ENCODE measurements around the gene TSPEAR. TPM values are rescaled to one million over a fixed set of nuclear protein-coding genes. Genes with fewer than 3 reads are reported as not detected.
"Not testable (repeated sequence)": the region's sequence is repeated elsewhere in the genome, so short reads cannot be mapped to it uniquely, and the experiment has no call there.

Gene TSPEAR
- total RNA-seq, 4 donors from 2014 or later: not detected

DNA sequence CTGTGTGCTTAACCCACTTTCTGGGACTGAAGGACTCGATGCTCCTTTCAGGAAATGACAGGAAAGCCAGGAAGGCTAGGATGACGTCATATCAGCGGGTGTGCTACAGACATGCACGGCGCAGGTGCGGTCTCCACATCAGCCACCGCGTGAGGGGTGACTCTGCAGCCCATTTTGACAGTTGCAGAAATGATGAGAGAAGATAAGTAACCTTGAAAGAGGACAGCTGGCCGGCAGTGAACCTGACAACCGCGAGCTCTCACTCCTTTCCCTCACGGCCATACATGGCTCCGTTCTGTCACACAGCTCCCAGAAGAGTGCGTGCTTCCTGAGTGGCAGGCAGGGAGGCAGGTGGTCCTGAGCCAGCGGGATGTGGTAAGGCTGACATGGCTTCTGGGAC is 129.3 kb downstream of the TSPEAR start:
- Histone ChIP-seq H3K36me3 (no peaks in the 10 kb centered on the region), H3K27me3 (peaks cover 0 to 11% of the 10 kb centered on the region in 2 donors), H3K9me3 (peaks cover 0 to 63% (median 3%) of the 10 kb centered on the region in 4 donors), H3K4me1 (no peaks in the 10 kb centered on the region), H3K4me3 (no peak overlapping the region), H3K27ac (no peak overlapping the region)
- TF ChIP-seq EP300 (IDR thresholded peaks at IDR 0.05) (no peak), POLR2A (IDR thresholded peaks at IDR 0.05) (no peak)
- TF ChIP-seq, protein P1, sequence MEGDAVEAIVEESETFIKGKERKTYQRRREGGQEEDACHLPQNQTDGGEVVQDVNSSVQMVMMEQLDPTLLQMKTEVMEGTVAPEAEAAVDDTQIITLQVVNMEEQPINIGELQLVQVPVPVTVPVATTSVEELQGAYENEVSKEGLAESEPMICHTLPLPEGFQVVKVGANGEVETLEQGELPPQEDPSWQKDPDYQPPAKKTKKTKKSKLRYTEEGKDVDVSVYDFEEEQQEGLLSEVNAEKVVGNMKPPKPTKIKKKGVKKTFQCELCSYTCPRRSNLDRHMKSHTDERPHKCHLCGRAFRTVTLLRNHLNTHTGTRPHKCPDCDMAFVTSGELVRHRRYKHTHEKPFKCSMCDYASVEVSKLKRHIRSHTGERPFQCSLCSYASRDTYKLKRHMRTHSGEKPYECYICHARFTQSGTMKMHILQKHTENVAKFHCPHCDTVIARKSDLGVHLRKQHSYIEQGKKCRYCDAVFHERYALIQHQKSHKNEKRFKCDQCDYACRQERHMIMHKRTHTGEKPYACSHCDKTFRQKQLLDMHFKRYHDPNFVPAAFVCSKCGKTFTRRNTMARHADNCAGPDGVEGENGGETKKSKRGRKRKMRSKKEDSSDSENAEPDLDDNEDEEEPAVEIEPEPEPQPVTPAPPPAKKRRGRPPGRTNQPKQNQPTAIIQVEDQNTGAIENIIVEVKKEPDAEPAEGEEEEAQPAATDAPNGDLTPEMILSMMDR (IDR thresholded peaks at IDR 0.05): no peak
- 75 to 78% methylated on average over 15 of the region's 15 CpGs for WGBS, 2 donors
- no peak for DNase-seq (ENCODE audit: low spot score in 2 of 2)

DNA sequence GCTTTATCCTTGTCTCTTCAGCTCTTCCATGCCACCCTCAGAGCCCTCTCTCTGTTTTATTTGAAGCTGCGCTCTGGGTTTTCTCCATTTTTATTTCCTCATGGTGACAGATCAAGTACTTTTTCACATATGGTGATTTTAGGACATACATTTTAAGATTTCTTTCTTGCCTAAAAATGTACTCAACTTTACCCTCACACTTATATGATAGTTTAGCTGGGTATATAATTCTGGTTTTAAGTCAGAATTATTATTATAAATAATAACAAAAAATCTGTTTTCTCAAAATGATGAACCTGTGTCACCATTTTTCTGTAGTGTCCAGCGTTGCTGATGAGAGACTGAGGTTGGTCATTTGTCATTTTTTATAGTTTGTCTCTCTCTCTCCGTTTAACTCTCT is 130.2 kb downstream of the TSPEAR start:
- Histone ChIP-seq H3K27ac (no peak overlapping the region), H3K36me3 (no peaks in the 10 kb centered on the region), H3K27me3 (peaks cover 0 to 11% of the 10 kb centered on the region in 2 donors), H3K4me3 (no peak overlapping the region), H3K4me1 (no peaks in the 10 kb centered on the region), H3K9me3 (peaks cover 0 to 64% (median 3%) of the 10 kb centered on the region in 4 donors)
- DNase-seq (ENCODE audit: low spot score in 2 of 2): no peak
- 88 to 90% methylated on average over 3 of the region's 3 CpGs for WGBS, 2 donors
- TF ChIP-seq, protein P1 (IDR thresholded peaks at IDR 0.05): no peak
- TF ChIP-seq POLR2A (IDR thresholded peaks at IDR 0.05) (no peak), EP300 (IDR thresholded peaks at IDR 0.05) (no peak)

DNA sequence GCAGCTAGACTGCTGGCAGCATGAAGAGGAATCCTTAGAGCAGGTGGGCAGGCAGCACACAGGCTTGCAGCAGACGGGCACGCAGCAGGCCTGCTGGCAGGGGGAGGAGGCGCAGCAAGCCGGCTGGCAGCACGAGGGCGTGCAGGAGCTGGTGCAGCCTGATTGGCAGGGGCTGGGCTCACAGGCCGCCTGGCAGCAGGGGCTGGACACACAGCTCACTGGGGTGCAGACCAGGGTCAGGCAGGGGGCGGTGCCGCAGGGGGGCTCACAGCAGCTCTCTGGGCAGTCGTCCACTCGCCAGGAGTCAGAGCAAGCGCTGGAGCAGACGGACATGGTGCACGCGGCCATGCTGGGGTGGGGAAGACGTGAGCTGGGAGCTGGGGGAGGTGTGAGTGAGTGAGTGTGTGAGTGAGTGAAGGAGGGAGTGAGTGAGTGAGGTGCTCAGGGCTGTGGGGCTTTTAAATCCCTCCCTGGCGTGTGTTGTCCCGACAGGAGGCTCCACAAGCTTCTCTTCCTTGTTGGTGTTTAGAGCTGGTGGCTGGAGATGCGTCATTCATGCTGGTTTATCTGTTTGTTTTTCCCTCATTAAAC is 131.0 kb downstream of the TSPEAR start, which contains the start of gene KRTAP10-5:
Gene KRTAP10-5 (minus strand): TSS at position 374 of the 591 bp plus-strand sequence. CDS start 26 bp downstream, at position 348.
- not testable (repeated sequence) for DNase-seq (ENCODE audit: low spot score in 2 of 2); H3K27me3 ChIP-seq; H3K27ac ChIP-seq; H3K36me3 ChIP-seq; H3K4me1 ChIP-seq; H3K4me3 ChIP-seq
- WGBS, 2 donors: 47 to 57% methylated on average over 18 of the region's 19 CpGs
- H3K9me3 ChIP-seq: peaks cover 0 to 64% (median 3%) of the 10 kb centered on the region in 4 donors

DNA sequence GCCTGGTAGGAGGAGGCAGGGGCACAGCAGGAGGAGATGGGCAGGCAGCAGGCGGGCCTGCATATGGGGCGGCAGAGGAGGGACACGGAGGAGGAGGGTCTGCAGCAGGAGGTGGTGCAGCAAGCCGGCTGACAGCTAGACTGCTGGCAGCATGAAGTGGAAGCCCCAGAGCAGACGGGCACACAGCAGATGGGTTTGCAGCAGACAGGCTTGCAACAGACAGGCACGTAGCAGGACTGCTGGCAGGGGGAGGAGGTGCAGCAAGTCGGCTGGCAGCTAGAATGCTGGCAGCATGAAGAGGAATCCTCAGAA is 131.6 kb downstream of the TSPEAR start:
- Histone ChIP-seq H3K4me3 (no peak overlapping the region), H3K4me1 (no peaks in the 10 kb centered on the region), H3K27ac (no peak overlapping the region), H3K27me3 (no peaks in the 10 kb centered on the region), H3K36me3 (no peaks in the 10 kb centered on the region), H3K9me3 (peaks cover 0 to 64% (median 3%) of the 10 kb centered on the region in 4 donors)
- WGBS, 2 donors: 69 to 75% methylated on average over 7 of the region's 7 CpGs
- DNase-seq (ENCODE audit: low spot score in 2 of 2): no peak
- no peak for TF ChIP-seq EP300 (IDR thresholded peaks at IDR 0.05)
- no peak for TF ChIP-seq POLR2A (IDR thresholded peaks at IDR 0.05)
- TF ChIP-seq, protein P1 (IDR thresholded peaks at IDR 0.05): no peak

DNA sequence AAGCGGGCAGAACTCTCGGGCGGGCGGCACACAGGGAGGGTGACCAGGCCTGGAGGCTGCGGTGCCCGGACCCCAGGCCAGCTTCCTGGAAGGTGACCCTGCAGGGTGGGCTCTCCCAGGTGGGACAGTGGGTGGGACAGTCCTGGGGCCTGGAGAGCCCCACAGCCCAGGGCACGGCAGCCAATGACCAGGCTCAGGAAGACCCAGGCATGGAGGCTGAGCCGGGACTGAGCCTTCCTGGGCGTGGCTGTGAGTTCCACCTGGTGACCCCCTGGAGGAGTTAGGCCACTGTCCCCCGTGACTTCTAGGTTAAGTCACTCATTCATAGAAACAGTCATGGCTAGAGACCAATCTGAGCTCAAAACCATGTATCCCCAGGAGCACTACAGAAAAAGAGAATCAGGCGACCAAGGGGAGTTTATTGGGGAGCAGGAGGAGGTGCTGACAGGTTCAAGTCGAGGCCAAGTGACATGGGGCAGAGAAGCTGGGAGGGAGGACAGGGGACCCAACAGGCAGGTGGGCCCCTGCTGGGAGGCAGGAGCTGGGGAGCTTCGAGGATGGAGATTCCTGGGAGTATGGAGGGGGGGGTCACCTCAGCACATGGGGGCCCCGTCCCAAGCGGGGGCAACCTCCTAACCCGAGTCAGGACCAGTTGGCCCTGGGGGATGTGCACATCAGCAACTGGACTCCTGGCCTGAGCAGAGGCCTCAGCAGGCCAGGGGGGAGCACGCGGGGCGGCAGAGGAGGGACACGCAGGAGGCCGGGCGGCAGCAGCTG is 132.1 kb downstream of the TSPEAR start:
- Histone ChIP-seq H3K4me1 (no peaks in the 10 kb centered on the region), H3K27me3 (no peaks in the 10 kb centered on the region), H3K4me3 (no peak overlapping the region), H3K9me3 (peaks cover 0 to 64% (median 3%) of the 10 kb centered on the region in 4 donors), H3K27ac (no peak overlapping the region), H3K36me3 (no peaks in the 10 kb centered on the region)
- TF ChIP-seq EP300 (IDR thresholded peaks at IDR 0.05) (no peak), POLR2A (IDR thresholded peaks at IDR 0.05) (no peak)
- TF ChIP-seq, protein P1 (IDR thresholded peaks at IDR 0.05): no peak
- no peak for DNase-seq (ENCODE audit: low spot score in 2 of 2)
- 67 to 80% methylated on average over 14 to 20 of the region's 22 CpGs for WGBS, 2 donors
